ENCODE results near the gene TIMP2. TPM values are rescaled to one million over a fixed set of nuclear protein-coding genes. Genes with fewer than 3 reads are reported as not detected.

TIMP2 gene
- total and polyA plus RNA-seq, 2 experiments from 2014 or later = 10.6 to 22.5 TPM

DNA sequence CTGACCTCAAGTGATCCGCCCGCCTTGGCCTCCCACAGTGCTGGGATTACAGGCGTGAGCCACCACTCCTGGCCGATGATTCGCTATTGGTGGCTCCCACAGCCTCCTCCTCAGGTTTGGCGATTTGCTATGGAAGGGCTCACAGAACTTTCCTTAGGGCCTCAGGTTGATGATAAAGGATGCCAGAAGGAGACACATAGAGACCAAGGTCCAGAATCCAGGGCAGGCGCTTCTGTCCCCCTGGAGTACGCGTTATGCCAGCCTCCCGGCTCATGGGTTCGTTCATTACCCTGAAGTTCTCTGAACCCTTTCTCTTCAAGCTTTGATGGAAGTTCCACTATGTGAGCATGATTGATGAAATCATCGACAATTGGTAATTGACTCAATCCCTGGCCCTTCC lies 34.6 kb upstream of the TIMP2 start:
- Mint-ChIP-seq H3K36me3 (ENCODE audit: low read depth) (no peaks in the 10 kb centered on the region), H3K9me3 (no peaks in the 10 kb centered on the region), H3K27ac (no peak overlapping the region), H3K4me1 (no peaks in the 10 kb centered on the region; the same call in 2 of the 3 replicates), H3K4me3 (no peak overlapping the region), H3K27me3 (ENCODE audit: insufficient read depth, low read depth, poor library complexity) (peaks cover 12% of the 10 kb centered on the region)
- Histone ChIP-seq H3F3A (replicated peaks; ENCODE audit: low read depth) (no peaks in the 10 kb centered on the region), H3K4me2 (no peak overlapping the region), H3K36me3 (ENCODE audit: insufficient read depth) (no peaks in the 10 kb centered on the region), H3K9me2 (ENCODE audit: insufficient read depth) (no peaks in the 10 kb centered on the region), H3K4me1 (ENCODE audit: insufficient read depth) (no peaks in the 10 kb centered on the region), H3K27me3 (ENCODE audit: insufficient read depth) (no peaks in the 10 kb centered on the region), H3K4me3 (no peak overlapping the region), H4K20me1 (replicated peaks; ENCODE audit: insufficient read depth) (no peaks in the 10 kb centered on the region), H2AFZ (no peak overlapping the region), H3K27ac (ENCODE audit: low read depth) (no peak overlapping the region), H3K79me2 (replicated peaks; ENCODE audit: insufficient read depth) (no peaks in the 10 kb centered on the region)
- ATAC-seq (no peak), DNase-seq (ENCODE audit: low spot score) (no peak)
- TF ChIP-seq, protein P1, sequence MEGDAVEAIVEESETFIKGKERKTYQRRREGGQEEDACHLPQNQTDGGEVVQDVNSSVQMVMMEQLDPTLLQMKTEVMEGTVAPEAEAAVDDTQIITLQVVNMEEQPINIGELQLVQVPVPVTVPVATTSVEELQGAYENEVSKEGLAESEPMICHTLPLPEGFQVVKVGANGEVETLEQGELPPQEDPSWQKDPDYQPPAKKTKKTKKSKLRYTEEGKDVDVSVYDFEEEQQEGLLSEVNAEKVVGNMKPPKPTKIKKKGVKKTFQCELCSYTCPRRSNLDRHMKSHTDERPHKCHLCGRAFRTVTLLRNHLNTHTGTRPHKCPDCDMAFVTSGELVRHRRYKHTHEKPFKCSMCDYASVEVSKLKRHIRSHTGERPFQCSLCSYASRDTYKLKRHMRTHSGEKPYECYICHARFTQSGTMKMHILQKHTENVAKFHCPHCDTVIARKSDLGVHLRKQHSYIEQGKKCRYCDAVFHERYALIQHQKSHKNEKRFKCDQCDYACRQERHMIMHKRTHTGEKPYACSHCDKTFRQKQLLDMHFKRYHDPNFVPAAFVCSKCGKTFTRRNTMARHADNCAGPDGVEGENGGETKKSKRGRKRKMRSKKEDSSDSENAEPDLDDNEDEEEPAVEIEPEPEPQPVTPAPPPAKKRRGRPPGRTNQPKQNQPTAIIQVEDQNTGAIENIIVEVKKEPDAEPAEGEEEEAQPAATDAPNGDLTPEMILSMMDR (conservative IDR thresholded peaks at IDR 0.05; ENCODE audit: low read depth in 2 of 2) = peak in 1 of 2 experiments; percentile 33; a peak in 3 of 4 replicates
- no peak for TF ChIP-seq STAT1 (IDR thresholded peaks at IDR 0.05; ENCODE audit: unreplicated experiment)

DNA sequence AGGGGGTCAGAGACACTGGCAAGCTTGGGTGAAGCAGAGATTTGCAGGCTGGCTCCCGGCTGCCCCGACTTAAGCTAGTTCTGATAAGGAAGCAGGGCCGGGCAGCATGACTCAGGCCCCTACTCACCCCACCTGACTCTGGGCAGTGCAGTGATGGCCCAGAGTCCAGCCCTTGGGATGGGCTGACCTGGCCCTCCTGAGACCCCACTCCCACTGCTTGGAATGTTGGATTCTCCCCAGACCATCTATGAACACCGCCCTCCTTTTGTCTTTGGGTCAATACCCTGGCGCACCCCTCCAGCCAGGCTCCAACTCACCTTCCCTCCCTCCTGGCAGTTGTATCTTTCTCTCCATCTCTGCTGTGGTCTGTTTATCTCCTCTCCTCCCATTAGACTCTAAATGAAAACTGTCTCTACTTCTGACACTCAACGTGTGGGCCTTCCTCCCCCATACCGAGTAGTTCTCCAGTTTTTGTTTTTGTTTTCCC lies 33.5 kb upstream of the TIMP2 start:
- H3K4me1 Mint-ChIP-seq = no peaks in the 10 kb centered on the region; the same call in 2 of the 3 replicates
- no peak overlapping the region for H3K4me3 ChIP-seq
- no peaks in the 10 kb centered on the region for H3K36me3 ChIP-seq (ENCODE audit: insufficient read depth)
- no peaks in the 10 kb centered on the region for H3K9me2 ChIP-seq (ENCODE audit: insufficient read depth)
- H3K4me1 ChIP-seq (ENCODE audit: insufficient read depth) = no peaks in the 10 kb centered on the region
- DNase-seq (ENCODE audit: low spot score) (no peak), ATAC-seq (no peak)
- H2AFZ ChIP-seq = no peak overlapping the region
- H3K4me2 ChIP-seq = no peak overlapping the region
- no peaks in the 10 kb centered on the region for H4K20me1 ChIP-seq (replicated peaks; ENCODE audit: insufficient read depth)
- H3F3A ChIP-seq (replicated peaks; ENCODE audit: low read depth) = no peaks in the 10 kb centered on the region
- TF ChIP-seq, protein P2, sequence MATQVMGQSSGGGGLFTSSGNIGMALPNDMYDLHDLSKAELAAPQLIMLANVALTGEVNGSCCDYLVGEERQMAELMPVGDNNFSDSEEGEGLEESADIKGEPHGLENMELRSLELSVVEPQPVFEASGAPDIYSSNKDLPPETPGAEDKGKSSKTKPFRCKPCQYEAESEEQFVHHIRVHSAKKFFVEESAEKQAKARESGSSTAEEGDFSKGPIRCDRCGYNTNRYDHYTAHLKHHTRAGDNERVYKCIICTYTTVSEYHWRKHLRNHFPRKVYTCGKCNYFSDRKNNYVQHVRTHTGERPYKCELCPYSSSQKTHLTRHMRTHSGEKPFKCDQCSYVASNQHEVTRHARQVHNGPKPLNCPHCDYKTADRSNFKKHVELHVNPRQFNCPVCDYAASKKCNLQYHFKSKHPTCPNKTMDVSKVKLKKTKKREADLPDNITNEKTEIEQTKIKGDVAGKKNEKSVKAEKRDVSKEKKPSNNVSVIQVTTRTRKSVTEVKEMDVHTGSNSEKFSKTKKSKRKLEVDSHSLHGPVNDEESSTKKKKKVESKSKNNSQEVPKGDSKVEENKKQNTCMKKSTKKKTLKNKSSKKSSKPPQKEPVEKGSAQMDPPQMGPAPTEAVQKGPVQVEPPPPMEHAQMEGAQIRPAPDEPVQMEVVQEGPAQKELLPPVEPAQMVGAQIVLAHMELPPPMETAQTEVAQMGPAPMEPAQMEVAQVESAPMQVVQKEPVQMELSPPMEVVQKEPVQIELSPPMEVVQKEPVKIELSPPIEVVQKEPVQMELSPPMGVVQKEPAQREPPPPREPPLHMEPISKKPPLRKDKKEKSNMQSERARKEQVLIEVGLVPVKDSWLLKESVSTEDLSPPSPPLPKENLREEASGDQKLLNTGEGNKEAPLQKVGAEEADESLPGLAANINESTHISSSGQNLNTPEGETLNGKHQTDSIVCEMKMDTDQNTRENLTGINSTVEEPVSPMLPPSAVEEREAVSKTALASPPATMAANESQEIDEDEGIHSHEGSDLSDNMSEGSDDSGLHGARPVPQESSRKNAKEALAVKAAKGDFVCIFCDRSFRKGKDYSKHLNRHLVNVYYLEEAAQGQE (IDR thresholded peaks at IDR 0.05; ENCODE audit: unreplicated experiment) = no peak
- no peaks in the 10 kb centered on the region for H3K79me2 ChIP-seq (replicated peaks; ENCODE audit: insufficient read depth)
- H3K9me3 Mint-ChIP-seq = no peaks in the 10 kb centered on the region
- H3K36me3 Mint-ChIP-seq (ENCODE audit: low read depth) = no peaks in the 10 kb centered on the region
- no peak overlapping the region; the same call in 1 of the 2 replicates for H3K27ac Mint-ChIP-seq
- no peak overlapping the region for H3K4me3 Mint-ChIP-seq
- peaks cover 12% of the 10 kb centered on the region for H3K27me3 Mint-ChIP-seq (ENCODE audit: insufficient read depth, low read depth, poor library complexity)
- H3K27ac ChIP-seq (ENCODE audit: low read depth) = no peak overlapping the region
- H3K27me3 ChIP-seq (ENCODE audit: insufficient read depth) = no peaks in the 10 kb centered on the region

DNA sequence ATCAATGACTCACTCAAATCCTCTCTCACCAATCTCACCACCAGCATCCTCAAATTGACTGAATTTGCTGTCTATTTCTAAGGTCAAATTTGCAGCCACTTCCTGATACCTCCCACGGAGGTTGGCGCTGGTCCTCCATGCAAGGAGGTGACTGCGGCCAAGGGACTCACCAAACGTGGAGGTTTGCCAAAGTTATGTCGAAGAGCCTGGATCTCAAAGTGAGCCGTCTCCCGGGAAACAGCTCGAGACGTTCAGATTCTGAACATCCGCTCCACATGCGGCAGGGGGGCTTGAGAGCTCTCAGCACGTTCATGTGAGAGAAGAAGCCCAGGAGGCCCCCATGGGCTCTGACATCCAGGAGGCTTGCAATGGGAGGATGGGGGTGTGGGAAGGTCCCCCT lies 31.9 kb upstream of the TIMP2 start:
- Mint-ChIP-seq H3K9me3 (no peaks in the 10 kb centered on the region), H3K36me3 (ENCODE audit: low read depth) (no peaks in the 10 kb centered on the region), H3K27me3 (ENCODE audit: insufficient read depth, low read depth, poor library complexity) (peaks cover 12% of the 10 kb centered on the region), H3K4me1 (peaks cover 5% of the 10 kb centered on the region; the same call in 2 of the 3 replicates), H3K27ac (no peak overlapping the region), H3K4me3 (no peak overlapping the region)
- no peak overlapping the region for H2AFZ ChIP-seq
- no peak overlapping the region for H3K4me3 ChIP-seq
- H3K27ac ChIP-seq (ENCODE audit: low read depth) = no peak overlapping the region
- ATAC-seq = no peak
- DNase-seq (ENCODE audit: low spot score) = no peak
- H4K20me1 ChIP-seq (replicated peaks; ENCODE audit: insufficient read depth) = no peaks in the 10 kb centered on the region; the same call in 1 of the 2 replicates
- no peaks in the 10 kb centered on the region for H3K79me2 ChIP-seq (replicated peaks; ENCODE audit: insufficient read depth)
- no peak overlapping the region for H3K4me2 ChIP-seq
- H3F3A ChIP-seq (replicated peaks; ENCODE audit: low read depth) = no peaks in the 10 kb centered on the region
- H3K36me3 ChIP-seq (ENCODE audit: insufficient read depth) = no peaks in the 10 kb centered on the region
- no peaks in the 10 kb centered on the region for H3K27me3 ChIP-seq (ENCODE audit: insufficient read depth)
- no peaks in the 10 kb centered on the region for H3K4me1 ChIP-seq (ENCODE audit: insufficient read depth)
- no peaks in the 10 kb centered on the region for H3K9me2 ChIP-seq (ENCODE audit: insufficient read depth)
- TF ChIP-seq EZH2 (IDR thresholded peaks at IDR 0.05; ENCODE audit: low read depth, unreplicated experiment) = no peak
- no peak for TF ChIP-seq POLR2AphosphoS5 (IDR thresholded peaks at IDR 0.05; ENCODE audit: low read depth)
- no peak for TF ChIP-seq NANOG (IDR thresholded peaks at IDR 0.05; ENCODE audit: borderline replicate concordance)

Data from GM23338 (cell line).